Sigmoid colon (tissue), 7 donors: Measurements from ENCODE around the gene TLE1. TPM values are rescaled to one million over a fixed set of nuclear protein-coding genes. Genes with fewer than 3 reads are reported as not detected.

Experiments used
- DNase-seq: peaks from one replicate; pipeline ENCODE4 v3.0.0-alpha.2; 2019
- H3K27ac ChIP-seq, 4 donors: fragments of 200-600 bp; sonication (generic); one replicate each; pipeline ENCODE4 v1.5.1; 2016 to 2019; ENCODE audit warnings: mild to moderate bottlenecking in 1 of 4
- H3K27me3 ChIP-seq, 3 donors: fragments of 200-600 bp; sonication (generic); one replicate each; pipeline ENCODE4 v1.5.1; 2019; ENCODE audit warnings: mild to moderate bottlenecking in 1 of 3
- H3K36me3 ChIP-seq, 4 donors: fragments of 200-600 bp; sonication (generic); one replicate each; pipeline ENCODE4 v1.5.1; 2016 to 2019
- H3K4me1 ChIP-seq, 4 donors: fragments of 200-600 bp; sonication (generic); one replicate each; pipeline ENCODE4 v1.5.1; 2017 to 2019
- H3K4me3 ChIP-seq, 4 donors: fragments of 200-600 bp; sonication (generic); one replicate each; pipeline ENCODE4 v1.5.1; 2017 to 2019; ENCODE audit warnings: mild to moderate bottlenecking in 2 of 4, moderate library complexity in 1 of 4
- H3K9me3 ChIP-seq, 4 donors: fragments of 200-600 bp in 3 of 4; sonication (generic) in 3 of 4; one replicate each; pipeline versions ENCODE4 v1.5.1 to v1.6.1; 2013 to 2019
- EP300 ChIP-seq, 4 donors: sonication (generic); formaldehyde crosslinking; IDR thresholded peaks; one replicate each; pipeline ENCODE4 v1.6.1; 2017; ENCODE audit warnings: antibody characterized with exemption in 4 of 4
- POLR2A ChIP-seq, 2 donors: fragments of 450-650 bp; IDR thresholded peaks; one replicate each; pipeline ENCODE4 v1.6.1; 2016; ENCODE audit warnings: antibody characterized with exemption in 2 of 2, mild to moderate bottlenecking in 2 of 2, moderate library complexity in 2 of 2
- POLR2AphosphoS5 ChIP-seq, 4 donors: sonication (generic); formaldehyde crosslinking; IDR thresholded peaks; one replicate each; pipeline ENCODE4 v1.6.1; 2017; ENCODE audit warnings: antibody characterized with exemption in 4 of 4
- WGBS, 2 donors: extraction: QIAGEN DNeasy Blood & Tissue Kit; methylation state at CpG; one replicate each; pipeline ENCODE4 v1.1.7; 2013; 5-methylcytosine and 5-hydroxymethylcytosine counted together
- intact Hi-C: fragments of 100-400 bp; cut with DNase I; formaldehyde crosslinking; loops from one replicate; pipeline ENCODE4 v1.15.1; 2023
- polyA plus RNA-seq, 3 donors: library from polyadenylated mRNA; stranded (reverse); fragments of 200-250 nt; gene quantifications; one replicate each; pipeline ENCODE4 v1.2.3, GENCODE V29; 2013
- total RNA-seq, 4 donors: library from RNA; depleted of rRNA; stranded (reverse); fragments of >200 nt; gene quantifications; one replicate each; pipeline ENCODE4 v1.1.0, GENCODE V29; 2016
- TF ChIP-seq, protein P1 (sequence below), 4 experiments: fragments of 450-650 bp in 3 of 4; fragments of 200-600 bp in 1 of 4; IDR thresholded peaks; one replicate each; pipeline ENCODE4 v1.5.1; 2016 to 2019; ENCODE audit warnings: antibody characterized with exemption in 4 of 4, mild to moderate bottlenecking in 3 of 4, moderate library complexity in 2 of 4
- donor health status: healthy with polysubstance abuse.
- donor health status: Bipolar disorder and iron deficiency.
- donor health status: healthy.

Gene TLE1
- total and polyA plus RNA-seq, 7 donors: 28.9 to 54.6 (median 45.7) TPM

GRCh38 chr9:81563739-81564138 is 125.6 kb downstream of the TLE1 start:
- Histone ChIP-seq H3K4me1 (peaks cover 0 to 14% (median 4%) of the 10 kb centered on the region in 4 donors), H3K27me3 (no peaks in the 10 kb centered on the region), H3K36me3 (no peaks in the 10 kb centered on the region), H3K27ac (no peak overlapping the region), H3K4me3 (no peak overlapping the region), H3K9me3 (no peaks in the 10 kb centered on the region)
- TF ChIP-seq POLR2AphosphoS5 (IDR thresholded peaks at IDR 0.05): no peak
- no peak for TF ChIP-seq POLR2A (IDR thresholded peaks at IDR 0.05)
- TF ChIP-seq, protein P1, sequence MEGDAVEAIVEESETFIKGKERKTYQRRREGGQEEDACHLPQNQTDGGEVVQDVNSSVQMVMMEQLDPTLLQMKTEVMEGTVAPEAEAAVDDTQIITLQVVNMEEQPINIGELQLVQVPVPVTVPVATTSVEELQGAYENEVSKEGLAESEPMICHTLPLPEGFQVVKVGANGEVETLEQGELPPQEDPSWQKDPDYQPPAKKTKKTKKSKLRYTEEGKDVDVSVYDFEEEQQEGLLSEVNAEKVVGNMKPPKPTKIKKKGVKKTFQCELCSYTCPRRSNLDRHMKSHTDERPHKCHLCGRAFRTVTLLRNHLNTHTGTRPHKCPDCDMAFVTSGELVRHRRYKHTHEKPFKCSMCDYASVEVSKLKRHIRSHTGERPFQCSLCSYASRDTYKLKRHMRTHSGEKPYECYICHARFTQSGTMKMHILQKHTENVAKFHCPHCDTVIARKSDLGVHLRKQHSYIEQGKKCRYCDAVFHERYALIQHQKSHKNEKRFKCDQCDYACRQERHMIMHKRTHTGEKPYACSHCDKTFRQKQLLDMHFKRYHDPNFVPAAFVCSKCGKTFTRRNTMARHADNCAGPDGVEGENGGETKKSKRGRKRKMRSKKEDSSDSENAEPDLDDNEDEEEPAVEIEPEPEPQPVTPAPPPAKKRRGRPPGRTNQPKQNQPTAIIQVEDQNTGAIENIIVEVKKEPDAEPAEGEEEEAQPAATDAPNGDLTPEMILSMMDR (IDR thresholded peaks at IDR 0.05): no peak
- no peak for TF ChIP-seq EP300 (IDR thresholded peaks at IDR 0.05)
- WGBS, 2 donors: 90 to 91% methylated on average over 2 of the region's 2 CpGs
- no peak for DNase-seq
- intact Hi-C loops: no loop called here

GRCh38 chr9:81563020-81563407 is 126.3 kb downstream of the TLE1 start:
- no peaks in the 10 kb centered on the region for H3K27me3 ChIP-seq
- no peaks in the 10 kb centered on the region for H3K9me3 ChIP-seq
- TF ChIP-seq, protein P1 (IDR thresholded peaks at IDR 0.05): no peak
- TF ChIP-seq POLR2AphosphoS5 (IDR thresholded peaks at IDR 0.05): no peak
- TF ChIP-seq EP300 (IDR thresholded peaks at IDR 0.05): no peak
- TF ChIP-seq POLR2A (IDR thresholded peaks at IDR 0.05): no peak
- H3K4me1 ChIP-seq: peaks cover 0 to 20% (median 10%) of the 10 kb centered on the region in 4 donors
- WGBS, 2 donors: 92 to 95% methylated on average over 4 of the region's 4 CpGs
- no peaks in the 10 kb centered on the region for H3K36me3 ChIP-seq
- intact Hi-C loops: no loop called here
- no peak overlapping the region for H3K4me3 ChIP-seq
- no peak overlapping the region for H3K27ac ChIP-seq
- no peak for DNase-seq

DNA sequence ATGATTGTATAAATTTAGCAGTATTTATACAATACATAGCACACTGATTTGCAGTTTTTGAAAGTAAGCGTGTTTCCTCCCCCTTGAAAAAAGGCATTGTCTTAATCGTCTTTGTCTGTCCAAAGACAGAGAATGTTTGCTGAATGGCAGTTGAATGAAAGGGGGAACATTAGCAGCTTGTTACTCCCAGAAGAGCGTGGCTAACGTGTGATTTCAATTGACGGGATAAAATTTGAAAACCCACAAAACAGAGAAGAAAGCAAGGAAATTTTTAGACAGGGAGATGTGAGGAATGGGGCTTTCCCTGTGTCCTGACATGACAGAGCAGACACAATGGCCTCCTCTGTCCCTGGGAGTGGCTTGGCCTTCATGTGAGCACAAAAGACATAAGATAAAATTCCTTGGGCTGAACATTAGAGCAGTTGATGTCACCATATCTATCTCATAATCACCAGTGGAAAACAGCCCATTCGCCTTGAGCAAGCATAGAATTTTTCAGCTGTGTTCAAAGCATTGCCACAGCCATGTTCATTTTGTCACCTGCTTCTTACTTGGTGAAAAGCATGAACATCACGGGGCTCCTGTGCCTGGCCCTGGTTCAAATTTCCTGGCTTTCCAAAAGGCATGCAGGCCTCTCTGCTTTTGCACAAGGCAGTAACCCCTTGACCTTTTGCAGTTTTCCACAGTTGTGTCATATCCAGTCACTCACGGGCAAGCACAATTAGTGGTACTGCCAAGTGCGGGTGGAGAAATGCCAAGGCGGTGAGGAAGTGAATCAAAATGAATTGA is 126.9 kb downstream of the TLE1 start:
- Histone ChIP-seq H3K9me3 (no peaks in the 10 kb centered on the region), H3K4me1 (peaks cover 0 to 24% (median 15%) of the 10 kb centered on the region in 4 donors), H3K36me3 (no peaks in the 10 kb centered on the region), H3K27ac (no peak overlapping the region), H3K4me3 (no peak overlapping the region), H3K27me3 (no peaks in the 10 kb centered on the region)
- no peak for TF ChIP-seq POLR2A (IDR thresholded peaks at IDR 0.05)
- TF ChIP-seq, protein P1 (IDR thresholded peaks at IDR 0.05): no peak
- no peak for TF ChIP-seq EP300 (IDR thresholded peaks at IDR 0.05)
- no peak for TF ChIP-seq POLR2AphosphoS5 (IDR thresholded peaks at IDR 0.05)
- 91% methylated on average over 10 of the region's 10 CpGs for WGBS, 2 donors
- intact Hi-C loops: no loop called here
- no peak for DNase-seq

GRCh38 chr9:81560851-81561732 is 128.3 kb downstream of the TLE1 start:
- Histone ChIP-seq H3K27me3 (no peaks in the 10 kb centered on the region), H3K9me3 (no peaks in the 10 kb centered on the region), H3K36me3 (no peaks in the 10 kb centered on the region), H3K4me3 (no peak overlapping the region), H3K27ac (no peak overlapping the region), H3K4me1 (peaks cover 0 to 24% (median 16%) of the 10 kb centered on the region in 4 donors)
- no peak for DNase-seq
- WGBS, 2 donors: 85 to 86% methylated on average over 13 of the region's 13 CpGs
- intact Hi-C loops: no loop called here
- no peak for TF ChIP-seq POLR2AphosphoS5 (IDR thresholded peaks at IDR 0.05)
- TF ChIP-seq EP300 (IDR thresholded peaks at IDR 0.05): no peak
- TF ChIP-seq POLR2A (IDR thresholded peaks at IDR 0.05): no peak
- TF ChIP-seq, protein P1 (IDR thresholded peaks at IDR 0.05): no peak
